Measurements from ENCODE around the gene HHIPL1. TPM values are rescaled to one million over a fixed set of nuclear protein-coding genes. Genes with fewer than 3 reads are reported as not detected.

The HHIPL1 gene
- total RNA-seq, 2 donors from 2014 or later: 3.0 to 3.4 TPM

- H3K9me3 ChIP-seq (ENCODE audit: control insufficient read depth, low read length): no peaks in the 10 kb centered on the region
- DNase-seq: no peak
Observed at GRCh38 chr14:99693918-99694317, 49.0 kb downstream of the HHIPL1 start.

GRCh38 chr14:99696929-99697328, 52.0 kb downstream of the HHIPL1 start:
- no peaks in the 10 kb centered on the region for H3K4me1 Mint-ChIP-seq
- TF ChIP-seq CTCF (conservative IDR thresholded peaks at IDR 0.05): no peak
- peaks cover 5% of the 10 kb centered on the region for H3K27me3 Mint-ChIP-seq (ENCODE audit: insufficient read depth)
- Histone ChIP-seq H3K4me1 (ENCODE audit: control insufficient read depth, insufficient read depth, low read length) (no peaks in the 10 kb centered on the region), H3K4me3 (ENCODE audit: low read length) (no peak overlapping the region), H3K9me3 (ENCODE audit: control insufficient read depth, low read length) (peaks cover under 1% of the 10 kb centered on the region), H3K9ac (ENCODE audit: extremely low read depth, low read length, poor library complexity, severe bottlenecking) (no peak overlapping the region), H3K36me3 (ENCODE audit: control insufficient read depth, insufficient read depth, low read length) (no peaks in the 10 kb centered on the region), H3K27me3 (ENCODE audit: control insufficient read depth, insufficient read depth, low read length, poor library complexity, severe bottlenecking) (no peaks in the 10 kb centered on the region), H3K27ac (ENCODE audit: low read depth, low read length) (no peak overlapping the region)
- H3K36me3 Mint-ChIP-seq (ENCODE audit: low read depth): no peaks in the 10 kb centered on the region
- H3K27ac Mint-ChIP-seq: no peak overlapping the region
- 88 to 89% methylated on average over 4 of the region's 4 CpGs for WGBS, 2 experiments (ENCODE audit: insufficient coverage in 1 of 2, insufficient read length in 1 of 2)
- peaks cover under 1% of the 10 kb centered on the region for H3K9me3 Mint-ChIP-seq
- H3K4me3 Mint-ChIP-seq: no peak overlapping the region
- DNase-seq: no peak

More at GRCh38 chr14:99693918-99694317, 49.0 kb downstream of the HHIPL1 start:
- Mint-ChIP-seq H3K27ac (no peak overlapping the region), H3K4me3 (no peak overlapping the region), H3K4me1 (peaks cover 6% of the 10 kb centered on the region), H3K27me3 (ENCODE audit: insufficient read depth) (peaks cover 5% of the 10 kb centered on the region), H3K36me3 (ENCODE audit: low read depth) (no peaks in the 10 kb centered on the region), H3K9me3 (no peaks in the 10 kb centered on the region)
- H3K9ac ChIP-seq (ENCODE audit: extremely low read depth, low read length, poor library complexity, severe bottlenecking): no peak overlapping the region
- no peaks in the 10 kb centered on the region for H3K27me3 ChIP-seq (ENCODE audit: control insufficient read depth, insufficient read depth, low read length, poor library complexity, severe bottlenecking)
- H3K36me3 ChIP-seq (ENCODE audit: control insufficient read depth, insufficient read depth, low read length): no peaks in the 10 kb centered on the region
- WGBS, 2 experiments (ENCODE audit: insufficient coverage in 1 of 2, insufficient read length in 1 of 2): 63 to 65% methylated on average over 3 of the region's 3 CpGs
- no peak overlapping the region for H3K27ac ChIP-seq (ENCODE audit: low read depth, low read length)
- no peak overlapping the region for H3K4me3 ChIP-seq (ENCODE audit: low read length)
- H3K4me1 ChIP-seq (ENCODE audit: control insufficient read depth, insufficient read depth, low read length): no peaks in the 10 kb centered on the region
- no peak for TF ChIP-seq CTCF (conservative IDR thresholded peaks at IDR 0.05)

GRCh38 chr14:99698236-99698635, 53.3 kb downstream of the HHIPL1 start:
- DNase-seq: no peak
- no peaks in the 10 kb centered on the region for H3K27me3 ChIP-seq (ENCODE audit: control insufficient read depth, insufficient read depth, low read length, poor library complexity, severe bottlenecking)
- peaks cover 10% of the 10 kb centered on the region for H3K9me3 Mint-ChIP-seq
- H3K27ac Mint-ChIP-seq: no peak overlapping the region
- no peak overlapping the region for H3K4me3 Mint-ChIP-seq
- H3K27ac ChIP-seq (ENCODE audit: low read depth, low read length): no peak overlapping the region
- TF ChIP-seq CTCF (conservative IDR thresholded peaks at IDR 0.05): no peak
- H3K4me3 ChIP-seq (ENCODE audit: low read length): no peak overlapping the region
- H3K9me3 ChIP-seq (ENCODE audit: control insufficient read depth, low read length): peaks cover 11% of the 10 kb centered on the region
- no peaks in the 10 kb centered on the region for H3K36me3 ChIP-seq (ENCODE audit: control insufficient read depth, insufficient read depth, low read length)
- WGBS, 2 experiments (ENCODE audit: insufficient coverage in 1 of 2, insufficient read length in 1 of 2): 79 to 81% methylated on average over 6 of the region's 6 CpGs
- H3K27me3 Mint-ChIP-seq (ENCODE audit: insufficient read depth): peaks cover 6% of the 10 kb centered on the region
- peaks cover 1% of the 10 kb centered on the region for H3K36me3 Mint-ChIP-seq (ENCODE audit: low read depth)
- no peak overlapping the region for H3K9ac ChIP-seq (ENCODE audit: extremely low read depth, low read length, poor library complexity, severe bottlenecking)
- no peaks in the 10 kb centered on the region for H3K4me1 Mint-ChIP-seq
- no peaks in the 10 kb centered on the region for H3K4me1 ChIP-seq (ENCODE audit: control insufficient read depth, insufficient read depth, low read length)
